Stimulated activated CD4-positive, alpha-beta T cell treated with anti-CD3 and anti-CD28 coated beads, Interleukin-1b, Interleukin-23, amount 100 ng/mL, for 1 hour (primary cell): ENCODE data around the gene BRD8.
"Not testable (repeated sequence)": the region's sequence is repeated elsewhere in the genome, so short reads cannot be mapped to it uniquely, and the experiment has no call there.

ENCODE experiments used
- DNase-seq, 2 donors: peaks; one replicate each; pipeline ENCODE4 v3.0.0-alpha.2; 2020; ENCODE audit warnings: low read depth in 2 of 2

BRD8 gene, protein sequence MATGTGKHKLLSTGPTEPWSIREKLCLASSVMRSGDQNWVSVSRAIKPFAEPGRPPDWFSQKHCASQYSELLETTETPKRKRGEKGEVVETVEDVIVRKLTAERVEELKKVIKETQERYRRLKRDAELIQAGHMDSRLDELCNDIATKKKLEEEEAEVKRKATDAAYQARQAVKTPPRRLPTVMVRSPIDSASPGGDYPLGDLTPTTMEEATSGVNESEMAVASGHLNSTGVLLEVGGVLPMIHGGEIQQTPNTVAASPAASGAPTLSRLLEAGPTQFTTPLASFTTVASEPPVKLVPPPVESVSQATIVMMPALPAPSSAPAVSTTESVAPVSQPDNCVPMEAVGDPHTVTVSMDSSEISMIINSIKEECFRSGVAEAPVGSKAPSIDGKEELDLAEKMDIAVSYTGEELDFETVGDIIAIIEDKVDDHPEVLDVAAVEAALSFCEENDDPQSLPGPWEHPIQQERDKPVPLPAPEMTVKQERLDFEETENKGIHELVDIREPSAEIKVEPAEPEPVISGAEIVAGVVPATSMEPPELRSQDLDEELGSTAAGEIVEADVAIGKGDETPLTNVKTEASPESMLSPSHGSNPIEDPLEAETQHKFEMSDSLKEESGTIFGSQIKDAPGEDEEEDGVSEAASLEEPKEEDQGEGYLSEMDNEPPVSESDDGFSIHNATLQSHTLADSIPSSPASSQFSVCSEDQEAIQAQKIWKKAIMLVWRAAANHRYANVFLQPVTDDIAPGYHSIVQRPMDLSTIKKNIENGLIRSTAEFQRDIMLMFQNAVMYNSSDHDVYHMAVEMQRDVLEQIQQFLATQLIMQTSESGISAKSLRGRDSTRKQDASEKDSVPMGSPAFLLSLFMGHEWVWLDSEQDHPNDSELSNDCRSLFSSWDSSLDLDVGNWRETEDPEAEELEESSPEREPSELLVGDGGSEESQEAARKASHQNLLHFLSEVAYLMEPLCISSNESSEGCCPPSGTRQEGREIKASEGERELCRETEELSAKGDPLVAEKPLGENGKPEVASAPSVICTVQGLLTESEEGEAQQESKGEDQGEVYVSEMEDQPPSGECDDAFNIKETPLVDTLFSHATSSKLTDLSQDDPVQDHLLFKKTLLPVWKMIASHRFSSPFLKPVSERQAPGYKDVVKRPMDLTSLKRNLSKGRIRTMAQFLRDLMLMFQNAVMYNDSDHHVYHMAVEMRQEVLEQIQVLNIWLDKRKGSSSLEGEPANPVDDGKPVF

DNA sequence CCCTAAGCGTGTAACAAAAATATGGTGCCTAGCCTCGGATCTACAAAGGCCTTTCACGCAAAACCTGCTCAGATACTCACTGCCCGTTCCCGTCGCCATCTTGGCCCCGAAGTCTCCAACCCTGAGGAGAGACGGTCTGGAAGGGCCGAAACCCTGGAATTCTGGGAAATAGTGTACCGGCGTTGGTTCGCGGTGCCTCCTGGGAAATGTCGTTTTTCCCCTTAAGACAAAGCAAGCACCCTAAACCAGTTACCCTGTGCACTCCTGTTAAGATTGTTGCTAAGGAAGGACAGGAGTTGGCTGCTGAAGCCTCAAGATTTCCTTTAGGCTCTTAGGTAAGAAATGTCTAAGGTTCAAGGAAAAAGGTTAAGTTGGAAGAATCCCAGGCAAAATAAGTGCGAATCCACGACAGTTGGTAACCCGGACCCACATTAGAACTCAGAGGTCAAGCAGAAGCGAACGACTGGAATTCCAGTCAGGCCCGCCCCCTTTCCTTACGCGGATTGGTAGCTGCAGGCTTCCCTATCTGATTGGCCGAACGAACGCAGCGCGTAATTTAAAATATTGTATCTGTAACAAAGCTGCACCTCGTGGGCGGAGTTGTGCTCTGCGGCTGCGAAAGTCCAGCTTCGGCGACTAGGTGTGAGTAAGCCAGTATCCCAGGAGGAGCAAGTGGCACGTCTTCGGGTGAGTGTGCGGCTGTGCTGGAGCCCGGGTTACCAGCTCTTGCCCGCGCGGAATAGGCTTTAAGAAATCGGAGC lies at the start of gene BRD8, which contains the start of gene KIF20A:
Gene BRD8 (minus strand): TSS at position 115 of the 761 bp plus-strand sequence. CDS start 16 bp downstream, at position 99.
Gene KIF20A (plus strand): TSS at position 597 of the 761 bp plus-strand sequence. CDS start 569 bp downstream, outside the sequence.
- peak; percentile 59 to 78 for DNase-seq

DNA sequence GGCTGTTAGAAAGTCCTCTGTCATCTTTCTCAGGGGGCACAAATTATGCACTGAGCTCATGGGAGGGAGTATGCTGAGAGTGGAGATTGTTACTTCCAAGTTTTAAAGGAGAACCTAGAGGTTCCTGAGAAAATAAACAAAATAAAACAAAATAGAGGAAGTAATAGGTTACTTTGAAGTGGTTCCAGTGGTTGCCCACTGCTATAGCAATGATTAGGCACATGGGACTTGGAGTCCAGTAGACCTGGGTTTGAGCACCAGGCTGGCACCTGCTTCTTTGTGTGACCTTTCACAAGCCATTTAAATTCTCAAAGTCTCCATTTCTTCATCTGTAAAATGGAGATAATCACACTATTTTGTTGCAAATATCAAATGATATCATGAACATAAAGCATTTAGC lies 48.5 kb upstream of the BRD8 start:
- no peak for DNase-seq

- DNase-seq, result no peak
Observed at GRCh38 chr5:138224712-138225111, 46.3 kb upstream of the BRD8 start.

- DNase-seq, result no peak
Observed at GRCh38 chr5:138223532-138223931, 45.1 kb upstream of the BRD8 start.

- DNase-seq, result no peak
Observed at GRCh38 chr5:138216799-138217198, 38.4 kb upstream of the BRD8 start.

- peak; percentile 65 to 66 for DNase-seq
Observed at GRCh38 chr5:138213161-138214029, 35.0 kb upstream of the BRD8 start, which contains the start of gene CDC23. Gene CDC23, minus strand, starts transcription at chr5:138213323. Its CDS starts 11 bp downstream, at chr5:138213312.

- peak in 1 of 2 donors; percentile 1 for DNase-seq
Observed at GRCh38 chr5:138212828-138213160, 34.4 kb upstream of the BRD8 start.

- no peak for DNase-seq
Observed at GRCh38 chr5:138210985-138211384, 32.6 kb upstream of the BRD8 start.

DNA sequence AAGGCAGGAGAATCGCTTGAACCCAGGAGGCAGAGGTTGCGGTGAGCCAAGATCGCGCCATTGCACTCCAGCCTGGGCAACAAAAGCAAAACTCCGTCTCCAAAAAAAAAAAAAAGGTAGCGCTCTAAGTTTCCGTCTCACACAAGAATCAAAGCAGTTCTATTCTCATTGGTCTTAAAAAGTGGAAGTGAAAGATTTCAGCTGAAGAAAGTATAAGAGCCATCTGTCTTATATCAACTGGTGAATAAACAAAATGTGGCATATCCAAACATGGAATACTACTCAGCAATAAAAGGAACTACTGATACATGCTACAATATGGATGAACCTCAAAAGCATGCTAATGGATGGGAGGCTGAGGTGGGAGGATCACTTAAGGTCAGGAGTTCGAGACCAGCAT lies 15.4 kb upstream of the BRD8 start:
- not testable (repeated sequence) for DNase-seq

GRCh38 chr5:138192826-138193225 lies 14.4 kb upstream of the BRD8 start:
- DNase-seq, result no peak

GRCh38 chr5:138188626-138189025 lies 10.2 kb upstream of the BRD8 start:
- no peak for DNase-seq

DNA sequence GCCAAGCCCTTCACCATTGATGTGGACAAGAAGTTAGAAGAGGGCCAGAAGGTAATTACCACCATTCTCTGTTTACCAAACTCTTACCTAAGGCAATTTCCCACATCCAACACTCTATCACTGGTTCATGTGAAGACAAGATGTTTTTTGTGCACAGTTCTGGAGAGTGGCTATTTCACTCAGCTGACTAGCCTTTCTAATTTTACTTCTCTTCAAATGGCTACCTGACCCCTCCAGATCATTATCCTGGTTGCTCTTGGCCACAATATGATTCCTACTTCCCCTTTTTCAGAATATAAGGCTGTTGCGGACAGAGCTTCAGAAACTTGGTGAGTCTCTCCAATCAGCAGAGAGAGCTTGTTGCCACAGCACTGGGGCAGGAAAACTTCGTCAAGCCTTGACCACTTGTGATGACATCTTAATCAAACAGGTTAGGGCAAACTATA lies 7.6 kb upstream of the BRD8 start:
- DNase-seq, result no peak

DNA sequence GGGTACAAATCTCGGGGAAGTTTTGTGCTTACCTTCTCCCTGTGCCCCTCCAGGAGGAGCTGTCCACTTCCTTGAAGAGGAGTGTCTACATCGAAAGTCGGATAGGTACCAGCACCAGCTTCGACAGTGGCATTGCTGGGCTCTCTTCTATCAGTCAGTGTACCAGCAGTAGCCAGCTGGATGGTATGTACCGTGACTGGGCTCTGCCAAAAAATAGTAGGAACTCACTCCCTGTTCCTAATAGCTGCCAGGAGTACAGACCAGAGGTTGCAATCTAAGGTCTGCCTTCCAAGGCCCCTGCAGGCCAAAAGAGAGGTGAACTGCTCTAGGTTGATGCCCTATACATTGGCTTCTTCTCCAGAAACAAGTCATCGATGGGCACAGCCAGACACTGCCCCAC lies 4.4 kb upstream of the BRD8 start:
- DNase-seq, result no peak

DNA sequence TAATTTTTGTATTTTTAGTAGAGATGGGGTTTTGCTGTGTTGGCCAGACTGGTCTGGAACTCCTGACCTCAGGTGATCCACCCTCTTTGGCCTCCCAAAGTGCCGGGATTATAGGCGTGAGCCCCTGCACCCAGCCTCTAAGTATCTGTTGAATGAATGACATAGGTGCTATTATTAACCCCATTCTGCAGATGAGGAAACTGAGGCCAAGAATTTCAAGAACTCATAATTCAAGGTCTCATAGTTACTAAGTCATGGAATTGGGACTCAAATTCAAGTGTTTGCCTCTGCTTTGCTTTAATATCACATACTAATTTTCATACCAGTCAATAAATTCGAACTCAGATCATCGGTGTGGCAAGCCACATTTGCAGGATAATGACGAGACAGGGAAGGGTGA lies 2.4 kb upstream of the BRD8 start:
- no peak for DNase-seq

DNA sequence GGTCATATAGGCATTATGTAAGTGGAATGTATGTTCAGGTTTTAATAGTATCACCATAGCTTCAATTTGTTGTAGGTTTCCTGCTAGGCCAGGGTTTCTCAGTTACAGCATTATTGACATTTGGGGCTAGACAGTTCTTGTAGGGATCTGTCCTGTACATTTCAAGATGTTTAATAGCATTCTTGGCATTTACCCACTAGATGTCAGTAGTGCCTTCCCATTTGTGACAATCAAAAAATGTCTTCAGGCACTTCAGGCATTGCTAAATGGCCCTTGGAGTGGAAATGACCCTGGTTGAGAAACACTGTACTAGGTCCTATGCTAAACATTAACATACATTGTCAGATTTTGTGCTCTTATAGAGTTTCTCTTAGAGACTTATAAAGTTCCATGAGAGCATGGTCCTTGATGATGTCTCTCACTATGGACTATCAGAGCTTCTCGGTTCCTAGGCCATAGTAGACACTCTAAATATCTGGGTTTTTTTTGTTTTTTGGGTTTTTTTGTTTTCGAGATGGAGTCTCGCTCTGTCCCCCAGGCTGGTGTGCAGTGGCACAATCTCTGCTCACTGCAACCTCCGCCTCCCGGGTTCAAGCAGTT lies 1.9 kb upstream of the BRD8 start:
- no peak for DNase-seq

GRCh38 chr5:138179277-138179857 lies 937 bp upstream of the BRD8 start:
- DNase-seq, result no peak

GRCh38 chr5:138177941-138178515 lies 402 bp downstream of the BRD8 start:
- DNase-seq, result no peak

DNA sequence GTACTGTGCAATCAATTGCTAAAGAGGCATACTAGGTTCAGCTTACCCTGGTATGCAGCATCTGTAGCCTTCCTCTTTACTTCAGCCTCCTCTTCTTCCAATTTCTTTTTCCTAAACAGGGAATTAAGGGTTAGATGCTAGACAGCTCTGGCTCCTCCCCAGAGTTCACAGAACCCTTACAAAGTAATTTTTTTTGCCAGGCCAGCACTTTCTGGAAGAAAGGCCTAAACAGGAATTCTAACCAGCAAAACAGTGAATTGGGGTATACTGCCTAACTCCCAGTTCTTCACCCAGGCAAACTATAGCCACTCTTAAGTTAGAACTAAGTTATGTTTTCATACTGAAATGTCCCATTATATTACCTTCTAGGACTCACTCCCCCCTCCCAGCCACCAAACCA lies 8.1 kb downstream of the BRD8 start:
- DNase-seq, result no peak

DNA sequence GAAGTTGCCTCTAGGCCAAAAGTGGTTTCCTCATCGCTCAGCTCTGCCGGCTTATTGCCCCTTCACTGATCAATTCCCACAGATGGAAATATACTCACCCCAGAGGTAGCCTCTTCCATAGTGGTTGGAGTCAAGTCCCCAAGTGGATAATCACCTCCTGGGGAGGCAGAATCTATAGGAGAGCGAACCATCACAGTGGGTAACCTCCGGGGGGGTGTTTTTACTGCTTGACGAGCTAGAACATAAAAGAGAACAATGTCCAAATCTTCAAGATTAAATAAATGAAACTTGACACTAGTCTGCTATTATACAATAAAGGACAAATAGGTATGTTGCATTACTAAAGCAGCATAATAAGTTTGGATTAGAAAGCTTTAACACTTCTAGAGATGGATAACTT lies 9.3 kb downstream of the BRD8 start:
- DNase-seq, result no peak
